ENCODE results near the gene MXD3.
"Not testable (repeated sequence)": the region's sequence is repeated elsewhere in the genome, so short reads cannot be mapped to it uniquely, and the experiment has no call there.

The MXD3 gene

DNA sequence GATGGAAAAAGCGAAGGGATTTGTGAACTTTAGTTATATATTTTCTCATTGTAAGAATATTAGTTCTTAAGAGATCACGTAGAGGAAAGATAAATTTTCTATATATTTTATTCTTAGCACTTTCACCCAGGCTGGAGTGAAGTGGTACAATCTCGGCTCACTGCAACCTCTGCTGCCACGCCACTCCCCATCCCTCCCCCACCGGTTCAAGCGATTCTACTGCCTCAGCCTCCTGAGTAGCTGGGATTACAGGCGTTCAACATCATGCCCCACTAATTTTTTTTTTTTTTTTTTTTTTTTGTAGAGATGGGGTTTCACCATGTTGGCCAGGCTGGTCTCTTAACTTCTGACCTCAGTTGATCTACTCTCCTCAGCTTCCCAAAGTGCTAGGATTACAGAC lies 50.7 kb downstream of the MXD3 start:
- DNase-seq, result no peak

DNA sequence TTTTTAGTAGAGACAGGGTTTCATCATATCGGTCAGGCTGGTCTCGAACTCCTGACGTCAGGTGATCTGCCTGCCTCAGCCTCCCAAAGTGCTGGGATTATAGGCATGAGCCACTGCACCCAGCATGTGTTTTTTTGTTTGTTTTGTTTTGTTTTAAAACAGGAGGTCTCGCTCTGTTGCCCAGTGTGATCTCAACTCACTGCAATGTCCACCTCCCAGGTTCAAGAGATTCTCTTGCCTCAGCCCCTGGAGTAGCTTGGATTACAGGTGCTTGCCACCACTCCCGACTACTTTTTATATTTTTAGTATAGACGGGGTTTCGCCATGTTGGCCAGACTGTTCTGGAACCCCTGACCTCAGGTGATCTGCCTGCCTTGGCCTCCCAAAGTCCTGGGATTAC lies 53.0 kb downstream of the MXD3 start:
- not testable (repeated sequence) for DNase-seq
